ENCODE data around the gene SLC47A2. TPM values are rescaled to one million over a fixed set of nuclear protein-coding genes. Genes with fewer than 3 reads are reported as not detected.

SLC47A2 gene
- total RNA-seq, 1 donor from 2014 or later, result not detected

GRCh38 chr17:19705771-19706770, 10.3 kb downstream of the SLC47A2 start:
- no peak for DNase-seq (ENCODE audit: low spot score in 2 of 2, unreplicated experiment in 2 of 2)
- Mint-ChIP-seq H3K27me3 (ENCODE audit: low read depth) (no peaks in the 10 kb centered on the region), H3K4me3 (no peak overlapping the region), H3K9me3 (no peaks in the 10 kb centered on the region), H3K4me1 (peaks cover 39% of the 10 kb centered on the region), H3K27ac (no peak overlapping the region), H3K36me3 (no peaks in the 10 kb centered on the region)
- TF ChIP-seq CTCF (IDR thresholded peaks at IDR 0.05; ENCODE audit: unreplicated experiment), result no peak

- Mint-ChIP-seq H3K9me3 (no peaks in the 10 kb centered on the region), H3K4me1 (peaks cover 39% of the 10 kb centered on the region), H3K4me3 (no peak overlapping the region), H3K36me3 (no peaks in the 10 kb centered on the region), H3K27ac (no peak overlapping the region), H3K27me3 (ENCODE audit: low read depth) (no peaks in the 10 kb centered on the region)
- no peak for TF ChIP-seq CTCF (IDR thresholded peaks at IDR 0.05; ENCODE audit: unreplicated experiment)
- DNase-seq (ENCODE audit: low spot score in 2 of 2, unreplicated experiment in 2 of 2), result no peak
Observed at GRCh38 chr17:19705201-19705600, 11.2 kb downstream of the SLC47A2 start.

- no peak for TF ChIP-seq CTCF (IDR thresholded peaks at IDR 0.05; ENCODE audit: unreplicated experiment)
- Mint-ChIP-seq H3K27ac (peak overlapping the region; percentile 78), H3K9me3 (no peaks in the 10 kb centered on the region), H3K27me3 (ENCODE audit: low read depth) (no peaks in the 10 kb centered on the region), H3K4me1 (peaks cover 39% of the 10 kb centered on the region), H3K36me3 (no peaks in the 10 kb centered on the region), H3K4me3 (no peak overlapping the region)
- DNase-seq (ENCODE audit: low spot score in 2 of 2, unreplicated experiment in 2 of 2), result no peak
Observed at GRCh38 chr17:19703828-19704613, 12.4 kb downstream of the SLC47A2 start.

- DNase-seq (ENCODE audit: low spot score in 2 of 2, unreplicated experiment in 2 of 2), result no peak
- H3K27me3 Mint-ChIP-seq (ENCODE audit: low read depth), result no peaks in the 10 kb centered on the region
- H3K27ac Mint-ChIP-seq, result peak overlapping the region; percentile 78
- peaks cover 39% of the 10 kb centered on the region for H3K4me1 Mint-ChIP-seq
- H3K4me3 Mint-ChIP-seq, result no peak overlapping the region
- TF ChIP-seq CTCF (IDR thresholded peaks at IDR 0.05; ENCODE audit: unreplicated experiment), result no peak
- no peaks in the 10 kb centered on the region for H3K36me3 Mint-ChIP-seq
- no peaks in the 10 kb centered on the region for H3K9me3 Mint-ChIP-seq
Observed at GRCh38 chr17:19703106-19703827, 13.1 kb downstream of the SLC47A2 start.

- no peak for DNase-seq (ENCODE audit: low spot score in 2 of 2, unreplicated experiment in 2 of 2)
- H3K27me3 Mint-ChIP-seq (ENCODE audit: low read depth), result no peaks in the 10 kb centered on the region
- no peak for TF ChIP-seq CTCF (IDR thresholded peaks at IDR 0.05; ENCODE audit: unreplicated experiment)
- H3K9me3 Mint-ChIP-seq, result no peaks in the 10 kb centered on the region
- no peak overlapping the region for H3K4me3 Mint-ChIP-seq
- no peaks in the 10 kb centered on the region for H3K36me3 Mint-ChIP-seq
- H3K27ac Mint-ChIP-seq, result no peak overlapping the region
- peaks cover 35% of the 10 kb centered on the region for H3K4me1 Mint-ChIP-seq
Observed at GRCh38 chr17:19702217-19702641, 14.2 kb downstream of the SLC47A2 start.
